Measurements from ENCODE around the gene NRXN3.
"Not testable (repeated sequence)": the region's sequence is repeated elsewhere in the genome, so short reads cannot be mapped to it uniquely, and the experiment has no call there.

The NRXN3 gene

DNA sequence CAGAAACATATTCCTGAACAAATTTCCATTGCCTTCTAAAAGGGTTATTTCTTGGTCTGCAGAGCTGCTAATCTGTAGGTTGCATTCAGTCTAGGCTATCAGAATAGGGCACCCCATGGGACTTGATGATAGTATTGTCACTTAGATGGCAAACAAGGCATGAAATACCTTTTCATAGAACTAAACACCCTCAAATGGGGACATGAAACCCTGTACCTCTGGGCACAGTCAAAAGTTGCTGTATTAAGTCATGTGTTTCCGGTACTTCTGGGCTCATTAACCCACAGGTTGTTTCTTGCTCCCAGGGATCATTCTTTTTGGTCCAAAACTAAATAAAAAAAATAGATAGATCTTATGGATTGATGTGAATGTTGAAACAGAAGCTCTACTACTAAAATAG, 930.4 kb downstream of the NRXN3 start:
- ChIA-PET POLR2A (no interaction called here), CTCF (no interaction called here)
- DNase-seq (ENCODE audit: extremely low spot score), result no peak
- TF ChIP-seq FOXM1 (IDR thresholded peaks at IDR 0.05; ENCODE audit: borderline replicate concordance) (no peak), NFRKB (IDR thresholded peaks at IDR 0.05) (no peak), L3MBTL2 (conservative IDR thresholded peaks at IDR 0.05) (no peak), SP1 (IDR thresholded peaks at IDR 0.05) (no peak), ELF4 (IDR thresholded peaks at IDR 0.05) (no peak), TARDBP (IDR thresholded peaks at IDR 0.05) (no peak), BHLHE40 (IDR thresholded peaks at IDR 0.05; ENCODE audit: borderline replicate concordance) (no peak), ARNT (IDR thresholded peaks at IDR 0.05) (no peak), CTBP1 (IDR thresholded peaks at IDR 0.05; ENCODE audit: borderline replicate concordance) (no peak)

DNA sequence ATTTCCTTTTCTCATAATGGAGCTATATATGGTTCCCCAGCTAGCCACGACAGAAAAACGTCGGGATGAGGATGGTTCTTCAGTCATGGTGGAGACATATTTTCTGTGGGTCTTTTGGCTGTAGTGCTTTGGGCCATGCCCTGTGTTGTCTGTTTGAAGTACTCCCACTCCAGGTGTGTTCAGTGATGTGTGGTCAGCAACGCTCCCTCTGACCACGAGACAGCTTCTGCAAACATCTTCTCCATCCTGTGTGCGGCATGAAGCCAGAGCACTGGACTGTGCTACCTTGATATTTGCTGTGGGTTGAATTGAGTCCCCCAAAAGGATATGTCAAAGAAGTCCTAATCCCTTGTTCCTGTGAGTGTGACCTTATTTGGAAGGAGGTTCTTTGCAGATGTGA, 931.2 kb downstream of the NRXN3 start:
- ChIA-PET POLR2A (no interaction called here), CTCF (no interaction called here)
- TF ChIP-seq ELF4 (IDR thresholded peaks at IDR 0.05) (no peak), LEF1 (IDR thresholded peaks at IDR 0.05; ENCODE audit: borderline replicate concordance) (no peak), SUZ12 (IDR thresholded peaks at IDR 0.05) (no peak), CTBP1 (IDR thresholded peaks at IDR 0.05; ENCODE audit: borderline replicate concordance) (no peak), ARNT (IDR thresholded peaks at IDR 0.05) (no peak)
- no peak for DNase-seq (ENCODE audit: extremely low spot score)

DNA sequence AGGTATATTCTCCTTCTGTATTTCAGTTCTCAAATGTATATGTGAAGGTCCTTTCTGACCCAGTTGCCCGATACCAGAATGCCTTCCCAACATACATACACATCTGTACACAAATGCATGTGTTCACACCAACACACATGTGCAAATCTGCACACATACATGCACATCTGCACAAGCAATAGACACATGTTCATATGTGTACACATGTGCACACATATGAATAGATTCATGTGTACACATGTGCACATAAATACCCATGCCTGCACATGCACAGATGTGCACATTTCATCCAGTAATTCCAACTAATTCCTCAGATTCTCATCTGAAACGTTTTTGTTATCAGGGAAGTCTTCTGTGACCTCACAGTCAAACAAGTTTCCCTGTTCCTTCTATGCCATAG, 933.6 kb downstream of the NRXN3 start:
- POLR2A ChIA-PET, result no interaction called here
- CTCF ChIA-PET, result no interaction called here
- TF ChIP-seq FOXM1 (IDR thresholded peaks at IDR 0.05; ENCODE audit: borderline replicate concordance), result no peak
- TF ChIP-seq SUZ12 (IDR thresholded peaks at IDR 0.05), result no peak
- TF ChIP-seq L3MBTL2 (conservative IDR thresholded peaks at IDR 0.05), result no peak
- TF ChIP-seq BHLHE40 (IDR thresholded peaks at IDR 0.05; ENCODE audit: borderline replicate concordance), result no peak
- no peak for DNase-seq (ENCODE audit: extremely low spot score)

DNA sequence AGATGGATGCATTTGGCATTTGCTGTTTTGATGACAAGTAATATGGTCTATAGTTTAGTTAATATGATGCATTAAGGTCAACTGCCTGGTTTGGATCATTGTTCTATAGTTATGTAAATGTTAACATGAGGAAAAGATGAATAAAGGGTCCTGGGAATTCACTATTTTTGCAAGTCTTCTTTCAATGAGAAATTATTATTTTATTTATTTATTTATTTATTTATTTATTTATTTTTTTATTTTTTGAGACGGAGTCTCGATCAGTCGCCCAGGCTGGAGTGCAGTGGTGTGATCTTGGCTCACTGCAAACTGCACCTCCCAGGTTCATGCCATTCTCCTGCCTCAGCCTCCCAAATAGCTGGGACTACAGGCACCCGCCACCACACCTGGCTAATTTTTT, 940.4 kb downstream of the NRXN3 start:
- DNase-seq (ENCODE audit: extremely low spot score); CTCF ChIA-PET; POLR2A ChIA-PET: not testable (repeated sequence)

DNA sequence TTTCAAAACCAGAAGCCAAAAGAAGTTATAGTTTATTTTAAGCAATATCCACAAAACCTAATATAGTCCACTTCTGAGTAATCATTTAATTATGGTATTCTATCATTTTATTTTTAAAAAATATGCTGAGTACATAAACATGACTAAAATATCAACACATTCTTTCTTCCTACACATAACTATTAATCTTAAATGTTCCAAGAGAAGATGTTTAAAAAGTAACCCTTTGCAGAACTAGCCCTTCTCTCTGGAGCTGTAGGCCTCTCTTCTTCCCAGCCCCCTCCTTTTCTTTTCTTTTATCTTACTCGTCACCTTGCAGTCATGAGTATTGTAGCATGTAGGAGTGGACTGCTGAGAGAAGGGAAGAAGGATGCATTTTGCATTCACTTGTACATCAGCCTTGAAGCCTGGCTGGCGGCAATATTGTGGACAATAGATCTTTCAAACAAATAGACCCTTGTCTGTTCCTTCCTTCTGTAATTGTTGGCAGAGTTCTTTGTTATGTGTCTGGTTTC, 941.9 kb downstream of the NRXN3 start:
- DNase-seq (ENCODE audit: extremely low spot score), result no peak
- no peak for TF ChIP-seq SUZ12 (IDR thresholded peaks at IDR 0.05)
- no peak for TF ChIP-seq SP1 (IDR thresholded peaks at IDR 0.05)
- TF ChIP-seq BHLHE40 (IDR thresholded peaks at IDR 0.05; ENCODE audit: borderline replicate concordance), result no peak
- no peak for TF ChIP-seq CTBP1 (IDR thresholded peaks at IDR 0.05; ENCODE audit: borderline replicate concordance)
- TF ChIP-seq NFRKB (IDR thresholded peaks at IDR 0.05), result no peak
- TF ChIP-seq ELF4 (IDR thresholded peaks at IDR 0.05), result no peak
- TF ChIP-seq, protein P1, sequence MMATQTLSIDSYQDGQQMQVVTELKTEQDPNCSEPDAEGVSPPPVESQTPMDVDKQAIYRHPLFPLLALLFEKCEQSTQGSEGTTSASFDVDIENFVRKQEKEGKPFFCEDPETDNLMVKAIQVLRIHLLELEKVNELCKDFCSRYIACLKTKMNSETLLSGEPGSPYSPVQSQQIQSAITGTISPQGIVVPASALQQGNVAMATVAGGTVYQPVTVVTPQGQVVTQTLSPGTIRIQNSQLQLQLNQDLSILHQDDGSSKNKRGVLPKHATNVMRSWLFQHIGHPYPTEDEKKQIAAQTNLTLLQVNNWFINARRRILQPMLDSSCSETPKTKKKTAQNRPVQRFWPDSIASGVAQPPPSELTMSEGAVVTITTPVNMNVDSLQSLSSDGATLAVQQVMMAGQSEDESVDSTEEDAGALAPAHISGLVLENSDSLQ (IDR thresholded peaks at IDR 0.05), result no peak
- TF ChIP-seq HDGF (IDR thresholded peaks at IDR 0.05; ENCODE audit: borderline replicate concordance), result no peak
- TF ChIP-seq LEF1 (IDR thresholded peaks at IDR 0.05; ENCODE audit: borderline replicate concordance), result no peak
- TF ChIP-seq ZNF384 (IDR thresholded peaks at IDR 0.05), result no peak
- no peak for TF ChIP-seq FOXK2 (IDR thresholded peaks at IDR 0.05)
- no peak for TF ChIP-seq FOXA1 (IDR thresholded peaks at IDR 0.05)
- no peak for TF ChIP-seq FOXM1 (IDR thresholded peaks at IDR 0.05; ENCODE audit: borderline replicate concordance)
- no peak for TF ChIP-seq ARNT (IDR thresholded peaks at IDR 0.05)
- no peak for TF ChIP-seq TARDBP (IDR thresholded peaks at IDR 0.05)
- no peak for TF ChIP-seq L3MBTL2 (conservative IDR thresholded peaks at IDR 0.05)
- CTCF ChIA-PET, result no interaction called here
- POLR2A ChIA-PET, result no interaction called here

DNA sequence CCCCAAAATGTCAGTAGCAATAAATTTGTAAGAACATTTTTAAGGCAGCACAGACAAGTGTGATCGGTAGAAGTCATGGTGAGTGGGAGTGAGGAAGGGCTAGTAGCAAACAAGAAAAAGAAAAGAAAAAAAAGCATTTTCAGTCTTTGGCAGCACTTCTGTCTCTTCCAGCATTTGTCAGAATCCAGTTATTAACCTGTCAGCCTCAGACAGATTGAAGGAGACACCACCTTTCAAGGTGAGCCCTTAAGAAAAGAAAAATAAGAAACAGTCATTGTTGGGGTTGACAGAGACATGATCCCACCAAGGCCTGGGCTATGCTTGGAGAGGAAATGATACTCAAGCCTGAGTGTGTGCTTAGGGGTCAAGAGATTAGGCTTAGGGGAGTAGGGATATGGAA, 947.4 kb downstream of the NRXN3 start:
- ChIA-PET POLR2A (no interaction called here), CTCF (no interaction called here)
- TF ChIP-seq FOXA1 (IDR thresholded peaks at IDR 0.05) (no peak), L3MBTL2 (conservative IDR thresholded peaks at IDR 0.05) (no peak), TARDBP (IDR thresholded peaks at IDR 0.05) (no peak), HDGF (IDR thresholded peaks at IDR 0.05; ENCODE audit: borderline replicate concordance) (no peak), FOXM1 (IDR thresholded peaks at IDR 0.05; ENCODE audit: borderline replicate concordance) (no peak), SP1 (IDR thresholded peaks at IDR 0.05) (no peak), NFRKB (IDR thresholded peaks at IDR 0.05) (no peak), LEF1 (IDR thresholded peaks at IDR 0.05; ENCODE audit: borderline replicate concordance) (no peak), FOXK2 (IDR thresholded peaks at IDR 0.05) (no peak), BHLHE40 (IDR thresholded peaks at IDR 0.05; ENCODE audit: borderline replicate concordance) (no peak)
- no peak for DNase-seq (ENCODE audit: extremely low spot score)

DNA sequence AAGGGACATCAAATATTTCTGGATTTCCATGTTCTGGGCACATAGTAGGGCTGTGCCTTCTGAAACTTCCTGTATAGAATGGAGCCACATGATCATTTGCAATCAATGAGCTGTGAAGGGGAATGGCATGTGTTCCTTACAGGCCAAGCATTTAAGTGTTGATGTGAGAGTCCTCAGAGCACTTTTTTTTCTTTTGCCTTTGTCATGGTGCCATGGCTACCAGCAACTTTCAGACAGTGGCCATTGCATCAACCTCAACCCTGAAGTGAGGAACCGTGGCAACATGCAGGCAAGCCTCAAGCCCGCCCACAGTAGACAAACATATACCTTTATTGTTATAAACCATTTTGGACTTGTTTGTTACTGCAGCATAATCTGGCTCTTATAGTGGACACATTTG, 948.1 kb downstream of the NRXN3 start:
- POLR2A ChIA-PET, result no interaction called here
- DNase-seq (ENCODE audit: extremely low spot score), result no peak
- CTCF ChIA-PET, result no interaction called here
- TF ChIP-seq HDGF (IDR thresholded peaks at IDR 0.05; ENCODE audit: borderline replicate concordance), result no peak
- TF ChIP-seq, protein P1 (IDR thresholded peaks at IDR 0.05), result no peak
- no peak for TF ChIP-seq BHLHE40 (IDR thresholded peaks at IDR 0.05; ENCODE audit: borderline replicate concordance)
- TF ChIP-seq CTBP1 (IDR thresholded peaks at IDR 0.05; ENCODE audit: borderline replicate concordance), result no peak
- TF ChIP-seq LEF1 (IDR thresholded peaks at IDR 0.05; ENCODE audit: borderline replicate concordance), result no peak
- TF ChIP-seq ARNT (IDR thresholded peaks at IDR 0.05), result no peak
- TF ChIP-seq SP1 (IDR thresholded peaks at IDR 0.05), result no peak
- no peak for TF ChIP-seq TARDBP (IDR thresholded peaks at IDR 0.05)

DNA sequence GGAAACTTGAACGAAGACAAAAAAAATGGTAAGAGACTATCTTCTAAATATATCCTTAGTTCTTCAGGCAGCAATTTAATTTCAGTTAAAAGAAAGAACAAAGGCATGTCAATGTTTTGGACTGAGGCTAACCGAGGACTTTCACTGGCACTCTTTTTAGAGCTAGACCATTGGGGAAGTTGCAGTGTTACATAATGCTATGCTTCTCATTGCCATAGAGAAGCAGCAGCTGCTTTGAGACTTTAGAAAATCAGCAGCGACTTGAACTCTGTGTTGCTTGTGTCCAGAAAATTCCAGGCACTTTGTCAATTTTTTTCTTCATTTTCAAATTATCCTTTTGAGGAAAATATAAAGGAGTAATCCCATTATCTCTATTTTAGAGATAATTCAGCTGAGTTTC, 964.2 kb downstream of the NRXN3 start:
- DNase-seq (ENCODE audit: extremely low spot score), result no peak
- TF ChIP-seq SP1 (IDR thresholded peaks at IDR 0.05) (no peak), ELF4 (IDR thresholded peaks at IDR 0.05) (no peak), L3MBTL2 (conservative IDR thresholded peaks at IDR 0.05) (no peak), FOXM1 (IDR thresholded peaks at IDR 0.05; ENCODE audit: borderline replicate concordance) (no peak), FOXA1 (IDR thresholded peaks at IDR 0.05) (no peak), BHLHE40 (IDR thresholded peaks at IDR 0.05; ENCODE audit: borderline replicate concordance) (no peak), SUZ12 (IDR thresholded peaks at IDR 0.05) (no peak), ZNF384 (IDR thresholded peaks at IDR 0.05) (no peak), HDGF (IDR thresholded peaks at IDR 0.05; ENCODE audit: borderline replicate concordance) (no peak), ARNT (IDR thresholded peaks at IDR 0.05) (no peak), LEF1 (IDR thresholded peaks at IDR 0.05; ENCODE audit: borderline replicate concordance) (no peak), TARDBP (IDR thresholded peaks at IDR 0.05) (no peak), NFRKB (IDR thresholded peaks at IDR 0.05) (no peak), FOXK2 (IDR thresholded peaks at IDR 0.05) (no peak), CTBP1 (IDR thresholded peaks at IDR 0.05; ENCODE audit: borderline replicate concordance) (no peak)
- TF ChIP-seq, protein P1 (IDR thresholded peaks at IDR 0.05), result no peak
- CTCF ChIA-PET, result interaction anchor here (0.7 kb wide), 1 partner anchor 35 kb away, joined by 3 read pairs; no protein-coding TSS in a partner anchor
- POLR2A ChIA-PET, result no interaction called here

All from HEK293T (cell line).